GM12801 (cell line): ENCODE results near the gene ZC3H15.

Experiments
- CTCF ChIP-seq: IDR thresholded peaks from one replicate; pipeline ENCODE4 v1.5.1; 2011; ENCODE audit warnings: control low read depth; ENCODE audit not compliant: insufficient read length; ENCODE audit errors: extremely low read depth

ZC3H15 gene

GRCh38 chr2:186485871-186486650 lies at the start of gene ZC3H15:
Gene ZC3H15, plus strand, starts transcription at chr2:186486260. Its CDS starts 123 bp downstream, at chr2:186486383.
- no peak for TF ChIP-seq CTCF

GRCh38 chr2:186437719-186438118 lies 48.3 kb upstream of the ZC3H15 start:
- TF ChIP-seq CTCF, result no peak

DNA sequence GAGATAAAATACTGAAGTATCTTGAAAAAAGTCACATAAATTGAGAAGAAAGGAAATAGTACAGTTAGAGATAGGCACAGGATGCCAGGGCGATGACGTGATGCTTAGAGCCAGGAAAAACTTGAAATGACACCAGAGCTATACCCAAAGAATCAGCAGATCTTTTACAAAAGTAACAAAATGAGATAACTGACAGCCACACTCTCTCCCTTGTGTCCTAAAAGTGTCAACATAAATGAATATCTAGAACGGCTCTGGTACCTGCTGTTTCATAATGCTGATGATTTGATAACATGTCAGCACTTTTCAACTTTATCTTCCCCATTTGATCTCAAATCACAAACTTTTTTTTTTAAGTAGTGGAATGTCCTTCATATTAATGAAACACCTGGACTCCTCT lies 45.6 kb upstream of the ZC3H15 start:
- no peak for TF ChIP-seq CTCF

DNA sequence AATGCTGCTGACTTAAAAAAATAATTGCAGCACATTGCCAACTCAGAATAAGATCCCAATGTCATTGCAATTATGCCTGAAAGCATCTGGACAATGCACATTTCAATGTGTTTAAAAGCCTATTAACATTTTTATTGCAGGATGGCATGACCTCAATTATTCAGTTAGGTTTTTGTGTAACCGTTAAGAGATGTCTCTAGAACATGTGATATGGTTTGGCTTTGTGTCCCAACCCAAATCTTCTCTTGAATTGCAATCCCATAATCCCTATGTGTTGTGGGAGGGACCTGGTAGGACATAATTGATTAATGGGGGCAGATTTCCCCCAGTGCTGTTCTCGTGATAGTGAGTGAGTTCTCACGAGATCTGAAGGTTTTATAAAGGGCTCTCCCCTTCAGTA lies 43.2 kb upstream of the ZC3H15 start:
- TF ChIP-seq CTCF, result no peak

DNA sequence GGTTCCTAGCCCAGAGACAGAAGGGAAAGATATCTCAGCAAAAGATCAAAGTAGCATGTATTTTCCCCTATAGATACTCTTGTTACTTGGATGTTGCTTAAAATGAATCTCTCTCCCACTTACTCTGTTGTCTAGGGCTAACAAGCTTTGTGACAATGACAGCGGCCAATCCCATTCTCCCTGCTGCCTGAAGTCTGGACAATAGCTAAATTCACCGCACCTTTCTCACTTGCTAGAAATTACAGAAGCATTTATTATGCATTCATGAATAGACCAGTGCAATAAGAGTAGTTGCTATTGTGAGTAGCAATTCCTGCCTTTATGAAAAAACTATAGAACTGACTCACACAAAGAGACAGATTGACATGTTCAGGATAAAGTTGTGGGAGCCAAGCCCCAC lies 42.2 kb upstream of the ZC3H15 start:
- no peak for TF ChIP-seq CTCF

DNA sequence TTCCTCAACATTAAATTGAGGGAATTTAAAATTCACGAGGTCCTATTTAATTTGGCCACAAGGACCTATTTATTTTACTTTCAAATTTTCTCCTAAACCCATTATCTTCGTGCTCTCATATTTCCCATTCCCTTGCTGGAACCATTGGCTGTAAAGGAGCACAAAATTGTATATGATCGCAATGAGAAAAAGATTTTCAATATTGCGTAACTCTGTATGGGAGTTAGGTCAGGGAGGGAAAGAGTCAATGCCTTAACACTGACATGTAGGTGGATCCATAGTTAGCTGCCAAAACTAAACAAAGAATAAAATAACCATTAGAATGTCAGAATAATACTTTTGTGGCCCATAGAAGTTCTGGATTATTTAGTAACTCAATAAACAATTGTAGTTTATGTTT lies 40.6 kb upstream of the ZC3H15 start:
- TF ChIP-seq CTCF, result no peak

GRCh38 chr2:186455613-186456012 lies 30.4 kb upstream of the ZC3H15 start:
- TF ChIP-seq CTCF, result no peak
